Measurements from ENCODE around the gene FAM3D.

- TF ChIP-seq CTCF (IDR thresholded peaks at IDR 0.05; ENCODE audit: insufficient read depth, low read length) (no peak), GABPA (IDR thresholded peaks at IDR 0.05; ENCODE audit: low read depth) (no peak)
- TF ChIP-seq, protein P1, sequence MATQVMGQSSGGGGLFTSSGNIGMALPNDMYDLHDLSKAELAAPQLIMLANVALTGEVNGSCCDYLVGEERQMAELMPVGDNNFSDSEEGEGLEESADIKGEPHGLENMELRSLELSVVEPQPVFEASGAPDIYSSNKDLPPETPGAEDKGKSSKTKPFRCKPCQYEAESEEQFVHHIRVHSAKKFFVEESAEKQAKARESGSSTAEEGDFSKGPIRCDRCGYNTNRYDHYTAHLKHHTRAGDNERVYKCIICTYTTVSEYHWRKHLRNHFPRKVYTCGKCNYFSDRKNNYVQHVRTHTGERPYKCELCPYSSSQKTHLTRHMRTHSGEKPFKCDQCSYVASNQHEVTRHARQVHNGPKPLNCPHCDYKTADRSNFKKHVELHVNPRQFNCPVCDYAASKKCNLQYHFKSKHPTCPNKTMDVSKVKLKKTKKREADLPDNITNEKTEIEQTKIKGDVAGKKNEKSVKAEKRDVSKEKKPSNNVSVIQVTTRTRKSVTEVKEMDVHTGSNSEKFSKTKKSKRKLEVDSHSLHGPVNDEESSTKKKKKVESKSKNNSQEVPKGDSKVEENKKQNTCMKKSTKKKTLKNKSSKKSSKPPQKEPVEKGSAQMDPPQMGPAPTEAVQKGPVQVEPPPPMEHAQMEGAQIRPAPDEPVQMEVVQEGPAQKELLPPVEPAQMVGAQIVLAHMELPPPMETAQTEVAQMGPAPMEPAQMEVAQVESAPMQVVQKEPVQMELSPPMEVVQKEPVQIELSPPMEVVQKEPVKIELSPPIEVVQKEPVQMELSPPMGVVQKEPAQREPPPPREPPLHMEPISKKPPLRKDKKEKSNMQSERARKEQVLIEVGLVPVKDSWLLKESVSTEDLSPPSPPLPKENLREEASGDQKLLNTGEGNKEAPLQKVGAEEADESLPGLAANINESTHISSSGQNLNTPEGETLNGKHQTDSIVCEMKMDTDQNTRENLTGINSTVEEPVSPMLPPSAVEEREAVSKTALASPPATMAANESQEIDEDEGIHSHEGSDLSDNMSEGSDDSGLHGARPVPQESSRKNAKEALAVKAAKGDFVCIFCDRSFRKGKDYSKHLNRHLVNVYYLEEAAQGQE (IDR thresholded peaks at IDR 0.05; ENCODE audit: insufficient replicate concordance, low read depth): no peak
Observed at GRCh38 chr3:58681863-58682262, 15.3 kb upstream of the FAM3D start.

All from HL-60 (cell line).